ENCODE measurements around the gene MAML1.

Gene MAML1, protein sequence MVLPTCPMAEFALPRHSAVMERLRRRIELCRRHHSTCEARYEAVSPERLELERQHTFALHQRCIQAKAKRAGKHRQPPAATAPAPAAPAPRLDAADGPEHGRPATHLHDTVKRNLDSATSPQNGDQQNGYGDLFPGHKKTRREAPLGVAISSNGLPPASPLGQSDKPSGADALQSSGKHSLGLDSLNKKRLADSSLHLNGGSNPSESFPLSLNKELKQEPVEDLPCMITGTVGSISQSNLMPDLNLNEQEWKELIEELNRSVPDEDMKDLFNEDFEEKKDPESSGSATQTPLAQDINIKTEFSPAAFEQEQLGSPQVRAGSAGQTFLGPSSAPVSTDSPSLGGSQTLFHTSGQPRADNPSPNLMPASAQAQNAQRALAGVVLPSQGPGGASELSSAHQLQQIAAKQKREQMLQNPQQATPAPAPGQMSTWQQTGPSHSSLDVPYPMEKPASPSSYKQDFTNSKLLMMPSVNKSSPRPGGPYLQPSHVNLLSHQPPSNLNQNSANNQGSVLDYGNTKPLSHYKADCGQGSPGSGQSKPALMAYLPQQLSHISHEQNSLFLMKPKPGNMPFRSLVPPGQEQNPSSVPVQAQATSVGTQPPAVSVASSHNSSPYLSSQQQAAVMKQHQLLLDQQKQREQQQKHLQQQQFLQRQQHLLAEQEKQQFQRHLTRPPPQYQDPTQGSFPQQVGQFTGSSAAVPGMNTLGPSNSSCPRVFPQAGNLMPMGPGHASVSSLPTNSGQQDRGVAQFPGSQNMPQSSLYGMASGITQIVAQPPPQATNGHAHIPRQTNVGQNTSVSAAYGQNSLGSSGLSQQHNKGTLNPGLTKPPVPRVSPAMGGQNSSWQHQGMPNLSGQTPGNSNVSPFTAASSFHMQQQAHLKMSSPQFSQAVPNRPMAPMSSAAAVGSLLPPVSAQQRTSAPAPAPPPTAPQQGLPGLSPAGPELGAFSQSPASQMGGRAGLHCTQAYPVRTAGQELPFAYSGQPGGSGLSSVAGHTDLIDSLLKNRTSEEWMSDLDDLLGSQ

DNA sequence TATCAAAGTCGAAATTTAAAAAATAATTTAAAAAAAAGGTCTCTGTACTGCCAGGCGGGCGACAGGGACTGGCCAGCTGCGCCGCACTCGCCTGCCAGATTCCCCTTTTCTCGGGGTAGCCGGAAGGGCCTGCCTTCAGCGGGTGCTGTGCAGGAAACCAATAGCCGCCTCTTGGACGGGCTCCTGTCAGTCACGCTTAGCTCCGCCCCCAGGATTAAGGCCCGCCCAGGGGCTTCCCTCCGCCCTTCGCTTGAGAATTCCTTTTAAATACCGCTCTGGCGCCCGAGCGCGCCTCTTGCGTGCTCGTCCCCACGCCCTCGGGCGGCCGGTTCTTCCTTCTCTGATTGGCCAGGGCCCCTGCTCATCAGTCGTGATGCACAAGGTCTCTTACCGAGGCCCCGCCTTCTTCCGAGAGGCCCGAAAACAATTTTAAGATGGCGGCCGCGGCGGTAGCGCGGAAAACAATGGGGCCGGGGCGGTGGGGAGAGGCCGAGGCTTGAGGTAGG, at the start of gene MAML1:
Gene MAML1, plus strand, starts transcription at position 411 of the 506 bp plus-strand sequence. CDS start 291 bp downstream, outside the sequence.
- TF ChIP-seq, protein P1, sequence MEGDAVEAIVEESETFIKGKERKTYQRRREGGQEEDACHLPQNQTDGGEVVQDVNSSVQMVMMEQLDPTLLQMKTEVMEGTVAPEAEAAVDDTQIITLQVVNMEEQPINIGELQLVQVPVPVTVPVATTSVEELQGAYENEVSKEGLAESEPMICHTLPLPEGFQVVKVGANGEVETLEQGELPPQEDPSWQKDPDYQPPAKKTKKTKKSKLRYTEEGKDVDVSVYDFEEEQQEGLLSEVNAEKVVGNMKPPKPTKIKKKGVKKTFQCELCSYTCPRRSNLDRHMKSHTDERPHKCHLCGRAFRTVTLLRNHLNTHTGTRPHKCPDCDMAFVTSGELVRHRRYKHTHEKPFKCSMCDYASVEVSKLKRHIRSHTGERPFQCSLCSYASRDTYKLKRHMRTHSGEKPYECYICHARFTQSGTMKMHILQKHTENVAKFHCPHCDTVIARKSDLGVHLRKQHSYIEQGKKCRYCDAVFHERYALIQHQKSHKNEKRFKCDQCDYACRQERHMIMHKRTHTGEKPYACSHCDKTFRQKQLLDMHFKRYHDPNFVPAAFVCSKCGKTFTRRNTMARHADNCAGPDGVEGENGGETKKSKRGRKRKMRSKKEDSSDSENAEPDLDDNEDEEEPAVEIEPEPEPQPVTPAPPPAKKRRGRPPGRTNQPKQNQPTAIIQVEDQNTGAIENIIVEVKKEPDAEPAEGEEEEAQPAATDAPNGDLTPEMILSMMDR (IDR thresholded peaks at IDR 0.05): no peak

DNA sequence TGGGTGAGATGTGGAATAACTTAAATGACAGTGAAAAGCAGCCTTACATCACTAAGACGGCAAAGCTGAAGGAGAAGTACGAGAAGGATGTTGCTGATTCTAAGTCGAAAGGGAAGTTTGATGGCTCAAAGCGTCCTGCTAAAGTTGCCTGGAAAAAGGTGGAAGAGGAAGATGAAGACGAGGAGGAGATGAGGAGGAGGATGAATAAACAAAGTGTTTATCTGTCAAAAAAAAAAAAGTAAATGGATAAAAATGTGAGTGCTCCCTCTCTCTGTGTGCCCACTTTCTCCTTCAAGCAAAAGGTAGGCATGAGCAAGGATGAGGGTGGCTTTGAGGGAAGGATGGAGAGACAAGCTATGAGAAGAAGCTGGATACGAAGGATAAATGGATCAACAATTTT, 38.1 kb upstream of the MAML1 start:
- TF ChIP-seq, protein P1 (IDR thresholded peaks at IDR 0.05): no peak

DNA sequence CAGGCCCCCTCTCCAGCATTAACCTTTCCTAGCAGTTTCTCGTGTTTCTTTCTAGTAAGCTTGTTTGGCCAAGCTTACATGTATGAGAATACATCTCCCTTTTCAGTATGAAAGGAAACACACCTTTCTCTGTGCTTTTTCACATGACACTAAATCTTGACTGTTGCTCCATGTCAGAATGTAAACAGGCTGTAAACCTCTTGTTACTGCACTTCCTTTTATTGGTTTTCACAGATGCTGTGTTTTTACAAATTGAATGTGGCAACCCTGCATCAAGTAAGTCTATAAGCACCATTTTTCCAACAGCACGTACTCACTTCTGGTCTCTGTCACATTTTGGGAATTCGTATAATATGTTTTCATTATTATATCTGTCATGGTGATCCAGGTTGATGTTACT, 36.0 kb upstream of the MAML1 start:
- TF ChIP-seq, protein P1 (IDR thresholded peaks at IDR 0.05): no peak

DNA sequence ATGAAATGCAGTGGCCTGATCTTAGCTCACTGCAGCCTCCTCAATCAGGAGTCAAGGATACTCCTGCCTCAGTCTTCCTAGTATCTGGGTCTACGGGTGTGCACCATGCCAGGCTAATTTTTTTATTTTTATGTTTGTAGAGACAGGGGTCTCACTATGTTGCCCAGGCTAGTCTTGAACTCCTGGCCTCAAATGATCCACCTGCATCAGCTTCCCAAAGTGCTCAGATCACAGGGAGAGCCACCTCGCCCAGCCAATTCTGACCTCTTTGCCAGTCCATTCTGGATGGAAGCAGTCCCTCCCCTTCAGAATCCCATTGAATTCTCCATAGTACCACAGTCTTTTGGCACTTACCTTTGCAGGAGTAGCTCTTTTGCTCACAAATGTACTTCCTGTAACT, 35.5 kb upstream of the MAML1 start:
- TF ChIP-seq, protein P1 (IDR thresholded peaks at IDR 0.05): no peak

DNA sequence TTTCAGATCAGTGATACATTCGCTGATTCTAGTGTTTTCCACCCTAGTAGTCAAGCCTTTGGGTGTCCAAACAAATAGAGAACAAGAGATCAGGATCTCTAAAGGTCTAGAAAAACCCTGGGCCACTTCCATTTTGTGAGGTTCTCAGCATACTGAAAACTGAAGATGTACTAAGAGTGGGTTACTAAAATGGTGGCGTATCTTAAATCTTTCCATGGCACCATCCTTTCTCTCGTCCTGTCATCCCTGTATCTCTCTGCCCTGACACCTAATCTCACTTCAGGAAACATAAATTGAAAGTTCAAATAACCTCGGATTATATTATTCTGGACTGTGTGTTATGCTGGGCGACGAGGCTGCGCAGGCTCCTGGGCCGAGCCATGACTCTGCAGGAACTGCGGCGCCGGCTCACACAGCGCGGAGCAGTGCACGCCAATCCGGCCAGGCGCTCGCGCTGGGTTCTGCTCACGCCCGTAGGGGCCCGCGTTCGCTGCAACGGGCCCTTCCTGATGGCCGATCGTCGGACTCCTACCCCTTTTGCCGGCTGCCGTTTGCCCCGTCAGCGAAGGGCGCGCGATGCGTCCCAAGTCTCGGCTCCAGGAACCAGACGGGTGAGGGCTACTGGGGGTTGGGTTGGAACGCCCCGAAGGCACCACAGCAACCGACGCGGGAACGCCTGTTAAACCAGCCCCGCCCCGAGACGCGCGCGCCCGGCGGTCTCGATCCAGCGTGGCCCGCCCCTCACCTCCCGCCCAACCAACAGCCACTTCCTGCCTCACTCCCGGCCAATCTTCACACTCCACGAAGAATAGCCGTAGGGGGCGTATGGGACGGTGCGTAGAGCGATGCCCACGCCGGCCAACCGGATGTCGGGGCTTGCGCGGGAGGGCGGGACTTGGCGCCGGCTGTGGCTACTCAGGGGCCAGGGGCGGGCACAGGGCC, 34.4 kb upstream of the MAML1 start:
- TF ChIP-seq, protein P1 (IDR thresholded peaks at IDR 0.05): no peak

DNA sequence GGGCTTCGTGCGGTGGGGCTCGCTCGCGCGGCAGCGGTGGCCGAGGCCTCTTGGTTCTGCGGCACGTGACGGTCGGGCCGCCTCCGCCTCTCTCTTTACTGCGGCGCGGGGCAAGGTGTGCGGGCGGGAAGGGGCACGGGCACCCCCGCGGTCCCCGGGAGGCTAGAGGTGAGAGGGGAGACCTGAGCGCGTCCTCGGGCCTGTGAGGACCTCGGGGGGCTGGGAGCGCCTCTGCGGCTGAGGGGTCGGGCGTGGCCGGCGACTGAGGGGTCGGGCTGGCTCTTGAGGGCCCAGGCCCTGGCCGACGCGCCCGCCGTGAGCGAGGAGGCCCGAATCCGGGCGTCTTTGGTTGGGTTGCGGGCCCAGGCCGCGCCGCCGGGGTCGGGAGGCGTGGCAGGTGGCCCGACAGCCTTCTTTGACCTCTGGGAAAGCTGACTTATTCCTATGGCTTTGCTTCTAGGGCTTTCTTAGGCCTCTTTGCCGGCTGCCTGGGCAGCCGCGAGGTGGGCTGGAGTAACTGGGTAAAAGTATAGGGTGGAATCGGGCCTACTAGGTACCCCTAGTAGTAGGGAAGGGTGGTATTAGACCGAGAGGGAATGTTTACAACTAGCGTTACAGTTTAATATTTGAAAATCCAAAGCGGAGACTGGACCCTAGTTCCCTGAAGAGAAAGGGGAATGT, 33.5 kb upstream of the MAML1 start, which contains the start of gene CANX:
Gene CANX, plus strand, starts transcription at position 33 of the 681 bp plus-strand sequence. CDS start 6,715 bp downstream, outside the sequence.
- TF ChIP-seq, protein P1 (IDR thresholded peaks at IDR 0.05): no peak
